ENCODE measurements around the gene CP. TPM values are rescaled to one million over a fixed set of nuclear protein-coding genes. Genes with fewer than 3 reads are reported as not detected.

CP gene
- total and polyA plus RNA-seq, 2 of the 13 experiments (the other 11 are each of a cell fraction or from before 2014, with no cell fraction given): 42.6 to 789 TPM

GRCh38 chr3:149214702-149215101 is 6.9 kb downstream of the CP start (continued):
- TF ChIP-seq ZNF619 (CRISPR knock-in tag; IDR thresholded peaks at IDR 0.05) (no peak), MED8 (CRISPR knock-in tag; IDR thresholded peaks at IDR 0.05; ENCODE audit: insufficient replicate concordance) (peak; percentile 80), MAFF (IDR thresholded peaks at IDR 0.05; ENCODE audit: low read depth, low read length) (no peak), MTF2 (CRISPR knock-in tag; IDR thresholded peaks at IDR 0.05; ENCODE audit: borderline replicate concordance) (no peak), ZNF225 (CRISPR knock-in tag; IDR thresholded peaks at IDR 0.05) (no peak), ZNF607 (CRISPR knock-in tag; IDR thresholded peaks at IDR 0.05; ENCODE audit: borderline replicate concordance) (no peak), MIER3 (CRISPR knock-in tag; IDR thresholded peaks at IDR 0.05; ENCODE audit: borderline replicate concordance) (peak; percentile 42; the same call in 1 of the 2 replicates), ZKSCAN8 (CRISPR knock-in tag; IDR thresholded peaks at IDR 0.05; ENCODE audit: borderline replicate concordance) (0 out of 2 replicates have a peak, but pooled peaks have one; percentile 52), ZNF260 (CRISPR knock-in tag; IDR thresholded peaks at IDR 0.05; ENCODE audit: borderline replicate concordance, low read depth) (no peak), CBFB (CRISPR knock-in tag; IDR thresholded peaks at IDR 0.05) (0 out of 2 replicates have a peak, but pooled peaks have one; percentile 36), SIX1 (CRISPR knock-in tag; IDR thresholded peaks at IDR 0.05; ENCODE audit: borderline replicate concordance) (peak; percentile 71; the same call in 1 of the 2 replicates), ATF7 (IDR thresholded peaks at IDR 0.05) (0 out of 2 replicates have a peak, but pooled peaks have one; percentile 8), ATF7 (CRISPR knock-in tag; IDR thresholded peaks at IDR 0.05) (no peak), TBL1XR1 (IDR thresholded peaks at IDR 0.05; ENCODE audit: borderline replicate concordance, low read length, partially characterized antibody) (peak; percentile 64), SSRP1 (CRISPR knock-in tag; IDR thresholded peaks at IDR 0.05) (peak; percentile 33; the same call in 1 of the 2 replicates), NFE2L1 (CRISPR knock-in tag; IDR thresholded peaks at IDR 0.05; ENCODE audit: borderline replicate concordance) (no peak), ETV6 (CRISPR knock-in tag; conservative IDR thresholded peaks at IDR 0.05) (no peak), CREM (IDR thresholded peaks at IDR 0.05) (peak; percentile 88), CREM (CRISPR knock-in tag; IDR thresholded peaks at IDR 0.05) (no peak), SMARCE1 (IDR thresholded peaks at IDR 0.05; ENCODE audit: borderline replicate concordance) (0 out of 2 replicates have a peak, but pooled peaks have one; percentile 58)
- TF ChIP-seq, protein P1, sequence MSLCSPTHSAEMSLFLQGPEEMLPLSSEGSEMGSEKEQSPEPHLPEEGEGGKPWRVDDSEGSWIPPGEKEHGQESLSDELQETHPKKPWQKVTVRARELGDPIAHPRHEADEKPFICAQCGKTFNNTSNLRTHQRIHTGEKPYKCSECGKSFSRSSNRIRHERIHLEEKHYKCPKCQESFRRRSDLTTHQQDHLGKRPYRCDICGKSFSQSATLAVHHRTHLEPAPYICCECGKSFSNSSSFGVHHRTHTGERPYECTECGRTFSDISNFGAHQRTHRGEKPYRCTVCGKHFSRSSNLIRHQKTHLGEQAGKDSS (CRISPR knock-in tag; IDR thresholded peaks at IDR 0.05; ENCODE audit: borderline replicate concordance, low read depth): no peak
- TF ChIP-seq, protein P2, sequence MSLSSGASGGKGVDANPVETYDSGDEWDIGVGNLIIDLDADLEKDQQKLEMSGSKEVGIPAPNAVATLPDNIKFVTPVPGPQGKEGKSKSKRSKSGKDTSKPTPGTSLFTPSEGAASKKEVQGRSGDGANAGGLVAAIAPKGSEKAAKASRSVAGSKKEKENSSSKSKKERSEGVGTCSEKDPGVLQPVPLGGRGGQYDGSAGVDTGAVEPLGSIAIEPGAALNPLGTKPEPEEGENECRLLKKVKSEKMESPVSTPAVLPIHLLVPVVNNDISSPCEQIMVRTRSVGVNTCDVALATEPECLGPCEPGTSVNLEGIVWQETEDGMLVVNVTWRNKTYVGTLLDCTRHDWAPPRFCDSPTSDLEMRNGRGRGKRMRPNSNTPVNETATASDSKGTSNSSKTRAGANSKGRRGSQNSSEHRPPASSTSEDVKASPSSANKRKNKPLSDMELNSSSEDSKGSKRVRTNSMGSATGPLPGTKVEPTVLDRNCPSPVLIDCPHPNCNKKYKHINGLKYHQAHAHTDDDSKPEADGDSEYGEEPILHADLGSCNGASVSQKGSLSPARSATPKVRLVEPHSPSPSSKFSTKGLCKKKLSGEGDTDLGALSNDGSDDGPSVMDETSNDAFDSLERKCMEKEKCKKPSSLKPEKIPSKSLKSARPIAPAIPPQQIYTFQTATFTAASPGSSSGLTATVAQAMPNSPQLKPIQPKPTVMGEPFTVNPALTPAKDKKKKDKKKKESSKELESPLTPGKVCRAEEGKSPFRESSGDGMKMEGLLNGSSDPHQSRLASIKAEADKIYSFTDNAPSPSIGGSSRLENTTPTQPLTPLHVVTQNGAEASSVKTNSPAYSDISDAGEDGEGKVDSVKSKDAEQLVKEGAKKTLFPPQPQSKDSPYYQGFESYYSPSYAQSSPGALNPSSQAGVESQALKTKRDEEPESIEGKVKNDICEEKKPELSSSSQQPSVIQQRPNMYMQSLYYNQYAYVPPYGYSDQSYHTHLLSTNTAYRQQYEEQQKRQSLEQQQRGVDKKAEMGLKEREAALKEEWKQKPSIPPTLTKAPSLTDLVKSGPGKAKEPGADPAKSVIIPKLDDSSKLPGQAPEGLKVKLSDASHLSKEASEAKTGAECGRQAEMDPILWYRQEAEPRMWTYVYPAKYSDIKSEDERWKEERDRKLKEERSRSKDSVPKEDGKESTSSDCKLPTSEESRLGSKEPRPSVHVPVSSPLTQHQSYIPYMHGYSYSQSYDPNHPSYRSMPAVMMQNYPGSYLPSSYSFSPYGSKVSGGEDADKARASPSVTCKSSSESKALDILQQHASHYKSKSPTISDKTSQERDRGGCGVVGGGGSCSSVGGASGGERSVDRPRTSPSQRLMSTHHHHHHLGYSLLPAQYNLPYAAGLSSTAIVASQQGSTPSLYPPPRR (CRISPR knock-in tag; IDR thresholded peaks at IDR 0.05; ENCODE audit: borderline replicate concordance): peak; percentile 85
- TF ChIP-seq, protein P3, sequence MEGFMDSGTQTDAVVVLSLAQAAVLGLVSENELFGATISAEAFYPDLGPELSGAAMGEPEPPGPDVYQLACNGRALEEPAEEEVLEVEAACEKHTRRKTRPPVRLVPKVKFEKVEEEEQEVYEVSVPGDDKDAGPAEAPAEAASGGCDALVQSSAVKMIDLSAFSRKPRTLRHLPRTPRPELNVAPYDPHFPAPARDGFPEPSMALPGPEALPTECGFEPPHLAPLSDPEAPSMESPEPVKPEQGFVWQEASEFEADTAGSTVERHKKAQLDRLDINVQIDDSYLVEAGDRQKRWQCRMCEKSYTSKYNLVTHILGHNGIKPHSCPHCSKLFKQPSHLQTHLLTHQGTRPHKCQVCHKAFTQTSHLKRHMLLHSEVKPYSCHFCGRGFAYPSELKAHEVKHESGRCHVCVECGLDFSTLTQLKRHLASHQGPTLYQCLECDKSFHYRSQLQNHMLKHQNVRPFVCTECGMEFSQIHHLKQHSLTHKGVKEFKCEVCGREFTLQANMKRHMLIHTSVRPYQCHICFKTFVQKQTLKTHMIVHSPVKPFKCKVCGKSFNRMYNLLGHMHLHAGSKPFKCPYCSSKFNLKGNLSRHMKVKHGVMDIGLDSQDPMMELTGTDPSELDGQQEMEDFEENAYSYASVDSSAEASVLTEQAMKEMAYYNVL (CRISPR knock-in tag; IDR thresholded peaks at IDR 0.05; ENCODE audit: borderline replicate concordance): peak; percentile 52; the same call in 1 of the 2 replicates
- TF ChIP-seq, protein P4, sequence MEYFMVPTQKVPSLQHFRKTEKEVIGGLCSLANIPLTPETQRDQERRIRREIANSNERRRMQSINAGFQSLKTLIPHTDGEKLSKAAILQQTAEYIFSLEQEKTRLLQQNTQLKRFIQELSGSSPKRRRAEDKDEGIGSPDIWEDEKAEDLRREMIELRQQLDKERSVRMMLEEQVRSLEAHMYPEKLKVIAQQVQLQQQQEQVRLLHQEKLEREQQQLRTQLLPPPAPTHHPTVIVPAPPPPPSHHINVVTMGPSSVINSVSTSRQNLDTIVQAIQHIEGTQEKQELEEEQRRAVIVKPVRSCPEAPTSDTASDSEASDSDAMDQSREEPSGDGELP (IDR thresholded peaks at IDR 0.05; ENCODE audit: borderline replicate concordance, low read depth): peak; percentile 93

Data from HepG2 (cell line).